ENCODE data around the gene OLIG1.

Gene OLIG1

GRCh38 chr21:33058527-33058926, 11.4 kb upstream of the OLIG1 start:
- Histone ChIP-seq H3K4me1 (ENCODE audit: control insufficient read depth, low read length) (no peaks in the 10 kb centered on the region), H3K4me3 (ENCODE audit: low read length) (no peak overlapping the region), H3K27me3 (ENCODE audit: control insufficient read depth, low read length) (no peaks in the 10 kb centered on the region), H3K9me3 (ENCODE audit: control insufficient read depth, insufficient read depth, low read length) (no peaks in the 10 kb centered on the region), H3F3A (ENCODE audit: control insufficient read depth, insufficient read depth) (no peaks in the 10 kb centered on the region), H3K9me2 (replicated peaks; ENCODE audit: control insufficient read depth, low read length) (no peaks in the 10 kb centered on the region), H3K36me3 (ENCODE audit: control insufficient read depth, low read length) (no peaks in the 10 kb centered on the region), H3K4me2 (ENCODE audit: low read length) (no peak overlapping the region), H3K27ac (ENCODE audit: low read depth, low read length) (no peak overlapping the region), H4K20me1 (ENCODE audit: control insufficient read depth, insufficient read depth, low read depth, low read length) (no peaks in the 10 kb centered on the region), H3K79me2 (ENCODE audit: control insufficient read depth, low read length) (no peaks in the 10 kb centered on the region)
- no peak for TF ChIP-seq CTCF (IDR thresholded peaks at IDR 0.05; ENCODE audit: low read depth, low read length, poor library complexity, severe bottlenecking)
- no peak for TF ChIP-seq EZH2phosphoT487 (IDR thresholded peaks at IDR 0.05; ENCODE audit: borderline replicate concordance, low read length)

GRCh38 chr21:33058957-33059356, 11.0 kb upstream of the OLIG1 start:
- no peak overlapping the region for H3K4me3 ChIP-seq (ENCODE audit: low read length)
- TF ChIP-seq CTCF (IDR thresholded peaks at IDR 0.05; ENCODE audit: low read depth, low read length, poor library complexity, severe bottlenecking) (no peak), EZH2phosphoT487 (IDR thresholded peaks at IDR 0.05; ENCODE audit: borderline replicate concordance, low read length) (no peak)
- no peaks in the 10 kb centered on the region for H3K9me2 ChIP-seq (replicated peaks; ENCODE audit: control insufficient read depth, low read length)
- no peaks in the 10 kb centered on the region for H3K4me1 ChIP-seq (ENCODE audit: control insufficient read depth, low read length)
- no peaks in the 10 kb centered on the region for H3K27me3 ChIP-seq (ENCODE audit: control insufficient read depth, low read length)
- no peak overlapping the region for H3K4me2 ChIP-seq (ENCODE audit: low read length)
- H3K27ac ChIP-seq (ENCODE audit: low read depth, low read length) = no peak overlapping the region
- no peaks in the 10 kb centered on the region for H4K20me1 ChIP-seq (ENCODE audit: control insufficient read depth, insufficient read depth, low read depth, low read length)
- H3F3A ChIP-seq (ENCODE audit: control insufficient read depth, insufficient read depth) = no peaks in the 10 kb centered on the region
- no peaks in the 10 kb centered on the region for H3K9me3 ChIP-seq (ENCODE audit: control insufficient read depth, insufficient read depth, low read length)
- no peaks in the 10 kb centered on the region for H3K36me3 ChIP-seq (ENCODE audit: control insufficient read depth, low read length)
- no peaks in the 10 kb centered on the region for H3K79me2 ChIP-seq (ENCODE audit: control insufficient read depth, low read length)

- H3K4me3 ChIP-seq (ENCODE audit: low read length) = no peak overlapping the region
- no peaks in the 10 kb centered on the region for H3K9me2 ChIP-seq (replicated peaks; ENCODE audit: control insufficient read depth, low read length)
- H4K20me1 ChIP-seq (ENCODE audit: control insufficient read depth, insufficient read depth, low read depth, low read length) = no peaks in the 10 kb centered on the region
- H3F3A ChIP-seq (ENCODE audit: control insufficient read depth, insufficient read depth) = no peaks in the 10 kb centered on the region
- H3K79me2 ChIP-seq (ENCODE audit: control insufficient read depth, low read length) = no peaks in the 10 kb centered on the region
- H3K27me3 ChIP-seq (ENCODE audit: control insufficient read depth, low read length) = no peaks in the 10 kb centered on the region
- no peaks in the 10 kb centered on the region for H3K4me1 ChIP-seq (ENCODE audit: control insufficient read depth, low read length)
- no peaks in the 10 kb centered on the region for H3K36me3 ChIP-seq (ENCODE audit: control insufficient read depth, low read length)
- no peak overlapping the region for H3K4me2 ChIP-seq (ENCODE audit: low read length)
- TF ChIP-seq EZH2phosphoT487 (IDR thresholded peaks at IDR 0.05; ENCODE audit: borderline replicate concordance, low read length) (no peak), CTCF (IDR thresholded peaks at IDR 0.05; ENCODE audit: low read depth, low read length, poor library complexity, severe bottlenecking) (no peak)
- no peak overlapping the region for H3K27ac ChIP-seq (ENCODE audit: low read depth, low read length)
- no peaks in the 10 kb centered on the region for H3K9me3 ChIP-seq (ENCODE audit: control insufficient read depth, insufficient read depth, low read length)
Measured at GRCh38 chr21:33059380-33059841, 10.5 kb upstream of the OLIG1 start.

All from DOHH2 (cell line).